HepG2 (cell line): ENCODE measurements around the gene SCART1. TPM values are rescaled to one million over a fixed set of nuclear protein-coding genes. Genes with fewer than 3 reads are reported as not detected.

ENCODE experiments used
- ATAC-seq: fragments of 200-7000 bp; cut with Tn5 transposase; 3 replicates; pipeline ENCODE4 v1.9.1; 2020; ENCODE audit warnings: mild to moderate bottlenecking, moderate library complexity
- BruUV-seq: library from RNA; stranded (reverse); fragments of 400-500 nt; replicated peaks from 2 replicates; lab custom pipeline; 2021; lab: Mats Ljungman, UMichigan
- CTCF ChIA-PET: fragments of 300-600 bp; formaldehyde crosslinking; extraction: SDS; loops from one replicate; lab custom pipeline; 2021; ENCODE audit warnings: low total read pairs, inconsistent platforms, low intra/inter-chr PET ratio; lab: Yijun Ruan, JAX
- POLR2A ChIA-PET: fragments of 350-600 bp; sonication (Branson Sonifier 250); formaldehyde crosslinking; loops from one replicate; lab custom pipeline; 2020; ENCODE audit warnings: antibody characterized with exemption, inconsistent platforms; lab: Yijun Ruan, JAX
- DNase-seq: peaks from one replicate; pipeline ENCODE4 v3.0.0-alpha.2; 2015; ENCODE audit warnings: low spot score
- FAIRE-seq: peaks from 3 replicates; lab custom pipeline; 2011; peaks lifted over from hg19 to GRCh38; lab: Jason Lieb, UNC
- H2AFZ ChIP-seq: one replicate; pipeline ENCODE4 v1.6.1; 2011; ENCODE audit warnings: low read length, inconsistent platforms
- H3K27ac ChIP-seq: fragments of 300-600 bp; 3 replicates; pipeline ENCODE4 v1.8.0; 2011; ENCODE audit warnings: mixed run types, mild to moderate bottlenecking, mixed read lengths, low read length, inconsistent platforms; ENCODE audit not compliant: insufficient read depth; ENCODE audit errors: extremely low read length
- H3K27me3 ChIP-seq, 2 experiments: fragments of 200-600 bp in 1 of 2; 2 replicates in 1 of 2; 3 replicates in 1 of 2; pipeline versions ENCODE4 v1.6.0 to v1.8.0; 2011; ENCODE audit warnings: low read length in 2 of 2, mild to moderate bottlenecking in 2 of 2, moderate library complexity in 2 of 2, inconsistent platforms in 1 of 2; ENCODE audit not compliant: insufficient read depth in 2 of 2, control insufficient read depth in 1 of 2
- H3K36me3 ChIP-seq, 2 experiments: fragments of 200-600 bp in 1 of 2; replicated peaks in 1 of 2; 2 replicates in 1 of 2; 3 replicates in 1 of 2; pipeline versions ENCODE4 v1.5.1 to v1.8.0; 2011; ENCODE audit warnings: low read length in 2 of 2, inconsistent platforms in 1 of 2; ENCODE audit not compliant: insufficient read depth in 2 of 2, control insufficient read depth in 1 of 2
- H3K4me1 ChIP-seq: 2 replicates; pipeline ENCODE4 v1.5.1; 2012; ENCODE audit warnings: low read length, inconsistent platforms; ENCODE audit not compliant: insufficient read depth
- H3K4me2 ChIP-seq: 2 replicates; pipeline ENCODE4 v1.6.0; 2011; ENCODE audit warnings: low read depth, low read length, inconsistent platforms
- H3K4me3 ChIP-seq, 3 experiments: fragments of 200-600 bp in 1 of 3; sonication (generic), shearing (Covaris generic) in 1 of 3; replicated peaks in 1 of 3; 2 replicates each; pipeline ENCODE4 v1.5.1; 2011 to 2016; ENCODE audit warnings: low read length in 3 of 3, inconsistent platforms in 2 of 3, low read depth in 2 of 3, mild to moderate bottlenecking in 2 of 3, control low read depth in 1 of 3, mixed read lengths in 1 of 3; ENCODE audit not compliant: insufficient read depth in 1 of 3
- H3K79me2 ChIP-seq: one replicate; pipeline ENCODE4 v1.6.1; 2011; ENCODE audit warnings: low read length, inconsistent platforms; ENCODE audit not compliant: insufficient read depth
- H3K9ac ChIP-seq: 2 replicates; pipeline ENCODE4 v1.6.0; 2011; ENCODE audit warnings: mild to moderate bottlenecking, low read depth, low read length, inconsistent platforms; ENCODE audit not compliant: insufficient read depth
- H3K9me3 ChIP-seq: 2 replicates; pipeline ENCODE4 v1.5.1; 2012; ENCODE audit warnings: mild to moderate bottlenecking, low read length
- H4K20me1 ChIP-seq: 2 replicates; pipeline ENCODE4 v1.6.0; 2011; ENCODE audit warnings: inconsistent platforms, mild to moderate bottlenecking, low read length, moderate library complexity; ENCODE audit not compliant: insufficient read depth
- BCL3 ChIP-seq: sonication (generic); formaldehyde crosslinking; IDR thresholded peaks from 2 replicates; pipeline ENCODE4 v1.5.1; 2020; ENCODE audit warnings: mild to moderate bottlenecking, missing genetic modification reagents, moderate library complexity
- CCDC6 ChIP-seq: sonication (generic); formaldehyde crosslinking; IDR thresholded peaks from 2 replicates; pipeline ENCODE4 v1.8.1; 2022; ENCODE audit warnings: mild to moderate bottlenecking, missing genetic modification reagents, moderate library complexity
- CREBL2 ChIP-seq: sonication (generic); formaldehyde crosslinking; IDR thresholded peaks from 2 replicates; pipeline ENCODE4 v1.8.1; 2023; ENCODE audit warnings: missing genetic modification reagents, mild to moderate bottlenecking, borderline replicate concordance
- HMGA1 ChIP-seq: sonication (generic); formaldehyde crosslinking; conservative IDR thresholded peaks from 2 replicates; pipeline ENCODE4 v1.4.0; 2020; ENCODE audit warnings: missing genetic modification reagents
- ISL2 ChIP-seq: sonication (generic); formaldehyde crosslinking; IDR thresholded peaks from 2 replicates; pipeline ENCODE4 v1.5.0; 2020; ENCODE audit warnings: missing genetic modification reagents
- JDP2 ChIP-seq: sonication (generic); formaldehyde crosslinking; IDR thresholded peaks from 2 replicates; pipeline ENCODE4 v1.8.1; 2022; ENCODE audit warnings: missing genetic modification reagents, borderline replicate concordance
- KDM5A ChIP-seq: fragments of 200-600 bp; sonication (generic); IDR thresholded peaks from 2 replicates; pipeline ENCODE4 v1.7.0; 2018; ENCODE audit warnings: antibody characterized with exemption, mild to moderate bottlenecking, low read length, borderline replicate concordance
- MEIS2 ChIP-seq: sonication (generic); formaldehyde crosslinking; IDR thresholded peaks from 2 replicates; pipeline ENCODE4 v1.9.0; 2021; ENCODE audit warnings: mild to moderate bottlenecking, missing genetic modification reagents
- NFKB2 ChIP-seq: sonication (generic); formaldehyde crosslinking; IDR thresholded peaks from 2 replicates; pipeline ENCODE4 v1.4.0; 2020; ENCODE audit warnings: missing genetic modification reagents, borderline replicate concordance
- NFKBIZ ChIP-seq: IDR thresholded peaks from 2 replicates; pipeline ENCODE4 v1.6.1; 2018; ENCODE audit warnings: missing genetic modification reagents, missing compliant biosample characterization
- RBAK ChIP-seq: sonication (generic); formaldehyde crosslinking; IDR thresholded peaks from 2 replicates; pipeline ENCODE4 v1.5.1; 2020; ENCODE audit warnings: mild to moderate bottlenecking, missing genetic modification reagents
- SMARCC2 ChIP-seq: fragments of 450-650 bp; IDR thresholded peaks from 2 replicates; pipeline ENCODE4 v1.6.1; 2017; ENCODE audit warnings: antibody characterized with exemption, mild to moderate bottlenecking
- ZNF12 ChIP-seq: sonication (generic); formaldehyde crosslinking; IDR thresholded peaks from 2 replicates; pipeline ENCODE4 v1.5.0; 2020; ENCODE audit warnings: missing genetic modification reagents
- ZNF430 ChIP-seq: sonication (generic); formaldehyde crosslinking; IDR thresholded peaks from 2 replicates; pipeline ENCODE4 v1.9.0; 2021; ENCODE audit warnings: mild to moderate bottlenecking, missing genetic modification reagents
- ZNF563 ChIP-seq: sonication (generic); formaldehyde crosslinking; IDR thresholded peaks from 2 replicates; pipeline ENCODE4 v1.8.0; 2022; ENCODE audit warnings: mild to moderate bottlenecking, moderate library complexity, missing genetic modification reagents
- ZNF816 ChIP-seq: sonication (generic); formaldehyde crosslinking; IDR thresholded peaks from 2 replicates; pipeline ENCODE4 v1.8.0; 2022; ENCODE audit warnings: missing genetic modification reagents, mild to moderate bottlenecking, borderline replicate concordance
- WGBS: methylation state at CpG from one replicate; pipeline ENCODE4 v1.1.6; 2017; ENCODE audit warnings: low lambda C conversion rate; 5-methylcytosine and 5-hydroxymethylcytosine counted together
- in situ Hi-C: cut with HindIII; loops from 2 replicates; pipeline ENCODE4 v1.10.0; 2017; ENCODE audit warnings: low pct_unique_long_range_greater_than_20kb; ENCODE audit not compliant: extremely low pct_ligation_motif_present
- intact Hi-C: fragments of 100-400 bp; cut with micrococcal nuclease; formaldehyde crosslinking; loops from one replicate; pipeline ENCODE4 v1.10.0; 2022; ENCODE audit not compliant: unreplicated experiment
- polyA plus RNA-seq, 8 experiments: library from polyadenylated mRNA; depleted of rRNA in 3 of 8; stranded (reverse) in 7 of 8; unstranded in 1 of 8; fragments of >200 nt; fragmentation: Illumina TruSeq in 4 of 8; extraction: Trizol in 4 of 8; gene quantifications; 2 replicates each; pipeline versions ENCODE4 v1.2.1 to v1.2.3, GENCODE V29; 2011 to 2016; ENCODE audit warnings: low read depth in 4 of 8, missing spikeins in 1 of 8, mixed read lengths in 1 of 8; ENCODE audit not compliant: insufficient read depth in 1 of 8
- total RNA-seq, 5 experiments: library from RNA; depleted of rRNA; stranded (reverse); fragments of >200 nt; fragmentation: Illumina TruSeq; extraction: Trizol; gene quantifications; 2 replicates each; pipeline ENCODE4 v1.2.3, GENCODE V29; 2016; ENCODE audit warnings: low read depth in 1 of 5

Gene SCART1
- total and polyA plus RNA-seq, 2 of the 13 experiments (the other 11 are each of a cell fraction or from before 2014, with no cell fraction given), result 0.46 to 1.1 TPM

GRCh38 chr10:133461027-133461426 is 7.3 kb downstream of the SCART1 start:
- ATAC-seq, result no peak
- H3K36me3 ChIP-seq, result no peaks in the 10 kb centered on the region
- intact Hi-C loops (no loop called here), in situ Hi-C loops (no loop called here)
- ChIA-PET POLR2A (no interaction called here), CTCF (no interaction called here)
- no peak overlapping the region for H3K4me3 ChIP-seq
- no peaks in the 10 kb centered on the region for H4K20me1 ChIP-seq
- H2AFZ ChIP-seq, result no peak overlapping the region
- no peaks in the 10 kb centered on the region for H3K79me2 ChIP-seq
- no peak overlapping the region for H3K4me2 ChIP-seq
- no TSS peak for BruUV-seq
- no peaks in the 10 kb centered on the region for H3K27me3 ChIP-seq
- no peak for FAIRE-seq
- H3K27ac ChIP-seq, result no peak overlapping the region
- H3K9ac ChIP-seq, result no peak overlapping the region
- H3K4me1 ChIP-seq, result no peaks in the 10 kb centered on the region
- 69% methylated on average over 3 of the region's 7 CpGs for WGBS
- H3K9me3 ChIP-seq, result no peaks in the 10 kb centered on the region
- DNase-seq, result no peak
- no peak for TF ChIP-seq ZNF12 (CRISPR knock-in tag)
- TF ChIP-seq MEIS2 (CRISPR knock-in tag), result no peak
- no peak for TF ChIP-seq ISL2 (CRISPR knock-in tag)
- TF ChIP-seq RBAK (CRISPR knock-in tag), result no peak
- TF ChIP-seq BCL3 (CRISPR knock-in tag), result no peak
- no peak for TF ChIP-seq HMGA1 (CRISPR knock-in tag)
- TF ChIP-seq KDM5A, result no peak
- no peak for TF ChIP-seq ZNF563
- TF ChIP-seq ZNF816 (CRISPR knock-in tag), result no peak
- no peak for TF ChIP-seq CREBL2 (CRISPR knock-in tag)
- no peak for TF ChIP-seq SMARCC2
- no peak for TF ChIP-seq JDP2 (CRISPR knock-in tag)
- TF ChIP-seq NFKB2 (CRISPR knock-in tag), result no peak
- no peak for TF ChIP-seq ZNF430 (CRISPR knock-in tag)
- no peak for TF ChIP-seq NFKBIZ
- no peak for TF ChIP-seq CCDC6 (CRISPR knock-in tag)
